Jurkat, Clone E6-1 (cell line): ENCODE data around the gene TIMM10B.
"Not testable (repeated sequence)": the region's sequence is repeated elsewhere in the genome, so short reads cannot be mapped to it uniquely, and the experiment has no call there.

Experiments used
- DNase-seq: peaks from one replicate; pipeline ENCODE4 v3.0.0-alpha.2; 2011; ENCODE audit warnings: low read depth, low spot score
- H3K4me3 ChIP-seq: 2 replicates; pipeline ENCODE4 v1.5.1; 2011; ENCODE audit warnings: mild to moderate bottlenecking, low read length, control low read depth, moderate library complexity

TIMM10B gene

GRCh38 chr11:6497069-6497839 lies 16.0 kb downstream of the TIMM10B start, which contains the start of gene DNHD1:
Gene DNHD1, plus strand, starts transcription at chr11:6497280. Its CDS starts 936 bp downstream, at chr11:6498216.
- no peak within 1 kb of the TSS for H3K4me3 ChIP-seq
- DNase-seq = no peak

- no peak overlapping the region for H3K4me3 ChIP-seq
- no peak for DNase-seq
Measured at GRCh38 chr11:6498121-6498520, 16.8 kb downstream of the TIMM10B start.

GRCh38 chr11:6498544-6498943 lies 17.2 kb downstream of the TIMM10B start:
- no peak overlapping the region for H3K4me3 ChIP-seq
- DNase-seq = no peak

- no peak overlapping the region for H3K4me3 ChIP-seq
- no peak for DNase-seq
Measured at GRCh38 chr11:6502382-6502781, 21.1 kb downstream of the TIMM10B start.

- no peak overlapping the region for H3K4me3 ChIP-seq
- no peak for DNase-seq
Measured at GRCh38 chr11:6504166-6504565, 22.9 kb downstream of the TIMM10B start.

GRCh38 chr11:6505577-6506240 lies 24.4 kb downstream of the TIMM10B start:
- peak; percentile 22 for DNase-seq
- no peak overlapping the region for H3K4me3 ChIP-seq

GRCh38 chr11:6516865-6517264 lies 35.6 kb downstream of the TIMM10B start:
- DNase-seq = no peak
- no peak overlapping the region for H3K4me3 ChIP-seq

- H3K4me3 ChIP-seq = no peak overlapping the region
- no peak for DNase-seq
Measured at GRCh38 chr11:6520265-6520664, 39.0 kb downstream of the TIMM10B start.

GRCh38 chr11:6521946-6522345 lies 40.6 kb downstream of the TIMM10B start:
- not testable (repeated sequence) for H3K4me3 ChIP-seq, DNase-seq

GRCh38 chr11:6523253-6523652 lies 42.0 kb downstream of the TIMM10B start:
- no peak for DNase-seq
- H3K4me3 ChIP-seq = no peak overlapping the region

- no peak overlapping the region for H3K4me3 ChIP-seq
- no peak for DNase-seq
Measured at GRCh38 chr11:6526411-6527135, 45.3 kb downstream of the TIMM10B start.

GRCh38 chr11:6529266-6529665 lies 48.0 kb downstream of the TIMM10B start:
- DNase-seq = no peak

GRCh38 chr11:6530848-6531247 lies 49.5 kb downstream of the TIMM10B start:
- DNase-seq = no peak
- H3K4me3 ChIP-seq = no peak overlapping the region

More at GRCh38 chr11:6529266-6529665, 48.0 kb downstream of the TIMM10B start:
- no peak overlapping the region for H3K4me3 ChIP-seq

- DNase-seq = peak; percentile 29
- no peak overlapping the region for H3K4me3 ChIP-seq
Measured at GRCh38 chr11:6531267-6531752, 50.0 kb downstream of the TIMM10B start.
